ENCODE results near the gene ALOX15B.

DNA sequence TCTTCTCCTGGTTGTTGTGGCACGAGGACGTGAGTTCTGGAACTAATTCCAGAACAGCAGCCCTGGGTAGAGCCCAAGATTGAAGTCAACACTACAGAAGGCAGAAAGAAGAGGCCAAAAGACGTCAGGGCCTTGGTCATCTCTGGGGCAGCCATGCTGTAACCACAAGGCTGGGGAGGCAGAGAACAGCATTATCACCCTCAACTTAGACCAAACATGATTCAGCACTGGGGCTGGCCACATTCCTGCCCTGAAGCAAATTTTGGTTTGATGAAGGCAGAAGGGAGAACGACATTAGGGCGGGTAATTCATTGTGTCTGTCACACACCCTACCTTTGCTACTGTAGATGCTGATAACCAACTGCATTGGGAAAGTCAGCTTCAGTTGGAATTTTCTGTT is 9.7 kb upstream of the ALOX15B start:
- TF ChIP-seq, protein P1, sequence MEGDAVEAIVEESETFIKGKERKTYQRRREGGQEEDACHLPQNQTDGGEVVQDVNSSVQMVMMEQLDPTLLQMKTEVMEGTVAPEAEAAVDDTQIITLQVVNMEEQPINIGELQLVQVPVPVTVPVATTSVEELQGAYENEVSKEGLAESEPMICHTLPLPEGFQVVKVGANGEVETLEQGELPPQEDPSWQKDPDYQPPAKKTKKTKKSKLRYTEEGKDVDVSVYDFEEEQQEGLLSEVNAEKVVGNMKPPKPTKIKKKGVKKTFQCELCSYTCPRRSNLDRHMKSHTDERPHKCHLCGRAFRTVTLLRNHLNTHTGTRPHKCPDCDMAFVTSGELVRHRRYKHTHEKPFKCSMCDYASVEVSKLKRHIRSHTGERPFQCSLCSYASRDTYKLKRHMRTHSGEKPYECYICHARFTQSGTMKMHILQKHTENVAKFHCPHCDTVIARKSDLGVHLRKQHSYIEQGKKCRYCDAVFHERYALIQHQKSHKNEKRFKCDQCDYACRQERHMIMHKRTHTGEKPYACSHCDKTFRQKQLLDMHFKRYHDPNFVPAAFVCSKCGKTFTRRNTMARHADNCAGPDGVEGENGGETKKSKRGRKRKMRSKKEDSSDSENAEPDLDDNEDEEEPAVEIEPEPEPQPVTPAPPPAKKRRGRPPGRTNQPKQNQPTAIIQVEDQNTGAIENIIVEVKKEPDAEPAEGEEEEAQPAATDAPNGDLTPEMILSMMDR (IDR thresholded peaks at IDR 0.05; ENCODE audit: insufficient read depth, low read depth, low read length), result no peak
- no peak for TF ChIP-seq EZH2 (IDR thresholded peaks at IDR 0.05; ENCODE audit: insufficient read depth, low read length)

Data from astrocyte (in vitro differentiated cells and primary cell).